ENCODE results near the gene NRDE2.

- no peak for TF ChIP-seq CTCF (IDR thresholded peaks at IDR 0.05; ENCODE audit: poor library complexity)
- TF ChIP-seq EZH2 (IDR thresholded peaks at IDR 0.05; ENCODE audit: borderline replicate concordance), result no peak
These were observed 26.6 kb upstream of the NRDE2 start for GRCh38 chr14:90358359-90358758.

Measured in hepatocyte (in vitro differentiated cells).